Hematopoietic multipotent progenitor cell treated with erythropoietin and hydrocortisone succinate and interleukin-3 and kit ligand, for 15 days (in vitro differentiated cells): ENCODE data around the gene STPG4.

Source experiments
- DNase-seq: peaks from one replicate; pipeline ENCODE4 v3.0.0-alpha.2; 2015; ENCODE audit warnings: low spot score

The STPG4 gene

GRCh38 chr2:47087051-47087450, 68.1 kb downstream of the STPG4 start:
- DNase-seq, result no peak

GRCh38 chr2:47086571-47086970, 68.5 kb downstream of the STPG4 start:
- DNase-seq, result no peak

GRCh38 chr2:47086054-47086471, 69.0 kb downstream of the STPG4 start:
- DNase-seq, result no peak

GRCh38 chr2:47083886-47084687, 71.0 kb downstream of the STPG4 start:
- DNase-seq, result no peak

- no peak for DNase-seq
Measured at GRCh38 chr2:47083485-47083884, 71.6 kb downstream of the STPG4 start.

- no peak for DNase-seq
Measured at GRCh38 chr2:47083005-47083404, 72.1 kb downstream of the STPG4 start.

- DNase-seq, result no peak
Measured at GRCh38 chr2:47080888-47081301, 74.2 kb downstream of the STPG4 start.

- DNase-seq, result no peak
Measured at GRCh38 chr2:47079515-47080412, 75.3 kb downstream of the STPG4 start.

- peak; percentile 26 for DNase-seq
Measured at GRCh38 chr2:47078541-47079482, 76.3 kb downstream of the STPG4 start.

- no peak for DNase-seq
Measured at GRCh38 chr2:47077442-47078117, 77.5 kb downstream of the STPG4 start.

- no peak for DNase-seq
Measured at GRCh38 chr2:47076586-47077441, 78.3 kb downstream of the STPG4 start.

- DNase-seq, result no peak
Measured at GRCh38 chr2:47076126-47076506, 79.0 kb downstream of the STPG4 start.

GRCh38 chr2:47075361-47076125, 79.6 kb downstream of the STPG4 start:
- DNase-seq, result no peak

- no peak for DNase-seq
Measured at GRCh38 chr2:47074691-47075090, 80.4 kb downstream of the STPG4 start.

- no peak for DNase-seq
Measured at GRCh38 chr2:47073641-47074040, 81.5 kb downstream of the STPG4 start.

GRCh38 chr2:47073217-47073616, 81.9 kb downstream of the STPG4 start:
- DNase-seq, result no peak

- no peak for DNase-seq
Measured at GRCh38 chr2:47072728-47073191, 82.3 kb downstream of the STPG4 start.

GRCh38 chr2:47072018-47072691, 83.0 kb downstream of the STPG4 start:
- DNase-seq, result no peak
